Measurements from ENCODE around the gene TMPRSS15. TPM values are rescaled to one million over a fixed set of nuclear protein-coding genes. Genes with fewer than 3 reads are reported as not detected.

Gene TMPRSS15
- total and polyA plus RNA-seq, 9 of the 15 experiments (the other 6 are each of a cell fraction or from before 2014, with no cell fraction given) = 0.03 to 0.11 (median 0.04) TPM; not detected in 4

GRCh38 chr21:18451670-18452069 is 48.1 kb upstream of the TMPRSS15 start:
- FAIRE-seq = no peak
- Histone ChIP-seq H3K4me1 (replicated peaks in 1 of 2; ENCODE audit: control insufficient read depth in 2 of 2, insufficient read depth in 2 of 2, low read length in 2 of 2) (no peaks in the 10 kb centered on the region), H3K79me2 (ENCODE audit: control insufficient read depth, insufficient read depth, low read length) (no peaks in the 10 kb centered on the region), H3K27me3 (ENCODE audit: control insufficient read depth in 2 of 2, insufficient read depth in 2 of 2, low read length in 2 of 2) (no peaks in the 10 kb centered on the region), H3K4me2 (ENCODE audit: insufficient read depth, low read length) (no peak overlapping the region), H3K9me1 (ENCODE audit: control insufficient read depth, insufficient read depth, low read length) (no peaks in the 10 kb centered on the region), H3K27ac (ENCODE audit: extremely low read depth, low read depth, low read length) (no peak overlapping the region), H3K4me3 (no peak overlapping the region), H3K9me3 (replicated peaks; ENCODE audit: control insufficient read depth, insufficient read depth, low read depth, low read length) (no peaks in the 10 kb centered on the region), H2AFZ (ENCODE audit: low read depth, low read length) (no peak overlapping the region), H3K9ac (ENCODE audit: insufficient read depth in 1 of 2, low read depth in 2 of 2, low read length in 2 of 2) (no peak overlapping the region), H3K36me3 (ENCODE audit: control insufficient read depth, insufficient read depth, low read length) (no peaks in the 10 kb centered on the region), H4K20me1 (replicated peaks; ENCODE audit: control insufficient read depth, insufficient read depth, low read length) (no peaks in the 10 kb centered on the region)
- ATAC-seq = no peak
- 0% methylated on average over 2 of the region's 2 CpGs for WGBS (ENCODE audit: insufficient coverage, low coverage, missing lambda C conversion rate)
- BruUV-seq (replicated peaks) = no TSS peak
- DNase-seq (ENCODE audit: extremely low read depth in 1 of 4, low spot score in 3 of 4) = no peak
- ChIA-PET CTCF (ENCODE audit: low intra/inter-chr PET ratio) (no interaction called here), POLR2A (no interaction called here)
- in situ Hi-C loops (cut with MboI) (no loop called here), intact Hi-C loops (cut with micrococcal nuclease) (no loop called here)
- TF ChIP-seq ZNF41 (CRISPR knock-in tag; conservative IDR thresholded peaks at IDR 0.05) (no peak), ARID4B (CRISPR knock-in tag; IDR thresholded peaks at IDR 0.05) (no peak), SPI1 (IDR thresholded peaks at IDR 0.05; ENCODE audit: borderline replicate concordance, low read depth, low read length) (no peak), ZNF639 (CRISPR knock-in tag; conservative IDR thresholded peaks at IDR 0.05 in 1 of 2, IDR thresholded peaks at IDR 0.05 in 1 of 2) (no peak), ZNF184 (CRISPR knock-in tag; IDR thresholded peaks at IDR 0.05) (no peak), SMARCE1 (IDR thresholded peaks at IDR 0.05) (no peak), ZNF347 (CRISPR knock-in tag; IDR thresholded peaks at IDR 0.05; ENCODE audit: low read depth) (no peak), RREB1 (CRISPR knock-in tag; IDR thresholded peaks at IDR 0.05) (no peak), ZC3H11A (IDR thresholded peaks at IDR 0.05; ENCODE audit: low read depth, low read length) (no peak), EWSR1 (IDR thresholded peaks at IDR 0.05; ENCODE audit: borderline replicate concordance, low read depth, partially characterized antibody) (no peak)

All from K562 (cell line).